SH-SY5Y (cell line): ENCODE measurements around the gene TGIF2.

ENCODE experiments used
- GATA2 ChIP-seq: IDR thresholded peaks from 2 replicates; pipeline ENCODE4 v1.6.1; 2011; ENCODE audit warnings: mild to moderate bottlenecking, low read depth, low read length
- GATA3 ChIP-seq: IDR thresholded peaks from 2 replicates; pipeline ENCODE4 v1.6.1; 2011; ENCODE audit warnings: low read depth, mild to moderate bottlenecking, low read length, moderate library complexity

GRCh38 chr20:36632147-36632486, 58.7 kb downstream of the TGIF2 start:
- TF ChIP-seq GATA3 (no peak), GATA2 (no peak)
